ENCODE measurements around the gene ARHGAP23.
"Not testable (repeated sequence)": the region's sequence is repeated elsewhere in the genome, so short reads cannot be mapped to it uniquely, and the experiment has no call there.

The ARHGAP23 gene

GRCh38 chr17:38501718-38502117 lies 73.5 kb downstream of the ARHGAP23 start:
- H4K20me1 ChIP-seq (ENCODE audit: insufficient read depth, low read length); DNase-seq; H3K79me2 ChIP-seq (ENCODE audit: insufficient read depth, low read length); H3K4me3 ChIP-seq (ENCODE audit: low read depth in 1 of 2, low read length in 2 of 2); H3K9ac ChIP-seq (ENCODE audit: low read depth, low read length); H3K27ac ChIP-seq (ENCODE audit: low read length); H3K4me2 ChIP-seq (ENCODE audit: insufficient read depth, low read length); ATAC-seq (ENCODE audit: insufficient read depth, low read depth); H3K9me3 ChIP-seq (ENCODE audit: insufficient read depth, low read length, severe bottlenecking); H2AFZ ChIP-seq (ENCODE audit: low read depth, low read length); H3K4me1 ChIP-seq (ENCODE audit: insufficient read depth, low read length); H3K27me3 ChIP-seq (ENCODE audit: insufficient read depth, low read length, poor library complexity): not testable (repeated sequence)
- peaks cover 55% of the 10 kb centered on the region for H3K36me3 ChIP-seq (ENCODE audit: insufficient read depth, low read length)

GRCh38 chr17:38503286-38503913 lies 75.1 kb downstream of the ARHGAP23 start:
- H3K27ac ChIP-seq (ENCODE audit: low read length); H4K20me1 ChIP-seq (ENCODE audit: insufficient read depth, low read length); H3K4me1 ChIP-seq (ENCODE audit: insufficient read depth, low read length); H3K9ac ChIP-seq (ENCODE audit: low read depth, low read length); H3K4me3 ChIP-seq (ENCODE audit: low read depth in 1 of 2, low read length in 2 of 2); H3K27me3 ChIP-seq (ENCODE audit: insufficient read depth, low read length, poor library complexity); H3K9me3 ChIP-seq (ENCODE audit: insufficient read depth, low read length, severe bottlenecking); H3K79me2 ChIP-seq (ENCODE audit: insufficient read depth, low read length); DNase-seq; H3K4me2 ChIP-seq (ENCODE audit: insufficient read depth, low read length); ATAC-seq (ENCODE audit: insufficient read depth, low read depth); H2AFZ ChIP-seq (ENCODE audit: low read depth, low read length): not testable (repeated sequence)
- peaks cover 54% of the 10 kb centered on the region for H3K36me3 ChIP-seq (ENCODE audit: insufficient read depth, low read length)

GRCh38 chr17:38504216-38504615 lies 76.0 kb downstream of the ARHGAP23 start:
- no peaks in the 10 kb centered on the region for H4K20me1 ChIP-seq (ENCODE audit: insufficient read depth, low read length)
- no peak overlapping the region for H3K27ac ChIP-seq (ENCODE audit: low read length)
- ATAC-seq (ENCODE audit: insufficient read depth, low read depth) (no peak), DNase-seq (no peak)
- H3K27me3 ChIP-seq (ENCODE audit: insufficient read depth, low read length, poor library complexity): no peaks in the 10 kb centered on the region
- H3K79me2 ChIP-seq (ENCODE audit: insufficient read depth, low read length): no peaks in the 10 kb centered on the region
- TF ChIP-seq CTCF (IDR thresholded peaks at IDR 0.05; ENCODE audit: borderline replicate concordance, extremely low read depth, low read length, poor library complexity, severe bottlenecking) (no peak), EZH2 (IDR thresholded peaks at IDR 0.05; ENCODE audit: borderline replicate concordance, low read depth, low read length, severe bottlenecking) (no peak)
- no peaks in the 10 kb centered on the region for H3K4me1 ChIP-seq (ENCODE audit: insufficient read depth, low read length)
- H3K4me3 ChIP-seq (ENCODE audit: low read depth in 1 of 2, low read length in 2 of 2): no peak overlapping the region
- no peaks in the 10 kb centered on the region for H3K9me3 ChIP-seq (ENCODE audit: insufficient read depth, low read length, severe bottlenecking)
- H3K4me2 ChIP-seq (ENCODE audit: insufficient read depth, low read length): no peak overlapping the region
- no peak overlapping the region for H2AFZ ChIP-seq (ENCODE audit: low read depth, low read length)
- H3K36me3 ChIP-seq (ENCODE audit: insufficient read depth, low read length): peaks cover 52% of the 10 kb centered on the region
- no peak overlapping the region for H3K9ac ChIP-seq (ENCODE audit: low read depth, low read length)

- Histone ChIP-seq H3K4me2 (ENCODE audit: insufficient read depth, low read length) (no peak overlapping the region), H3K36me3 (ENCODE audit: insufficient read depth, low read length) (peaks cover 45% of the 10 kb centered on the region), H3K27me3 (ENCODE audit: insufficient read depth, low read length, poor library complexity) (no peaks in the 10 kb centered on the region), H3K79me2 (ENCODE audit: insufficient read depth, low read length) (no peaks in the 10 kb centered on the region), H3K9me3 (ENCODE audit: insufficient read depth, low read length, severe bottlenecking) (no peaks in the 10 kb centered on the region), H3K4me3 (ENCODE audit: low read depth in 1 of 2, low read length in 2 of 2) (no peak overlapping the region), H4K20me1 (ENCODE audit: insufficient read depth, low read length) (no peaks in the 10 kb centered on the region; the same call in 1 of the 2 replicates), H2AFZ (ENCODE audit: low read depth, low read length) (no peak overlapping the region), H3K4me1 (ENCODE audit: insufficient read depth, low read length) (no peaks in the 10 kb centered on the region), H3K27ac (ENCODE audit: low read length) (no peak overlapping the region), H3K9ac (ENCODE audit: low read depth, low read length) (no peak overlapping the region)
- no peak for ATAC-seq (ENCODE audit: insufficient read depth, low read depth)
- no peak for DNase-seq
- no peak for TF ChIP-seq CTCF (IDR thresholded peaks at IDR 0.05; ENCODE audit: borderline replicate concordance, extremely low read depth, low read length, poor library complexity, severe bottlenecking)
These were observed 79.2 kb downstream of the ARHGAP23 start for GRCh38 chr17:38507436-38507835.

Data from DND-41 (cell line).